Esophagus squamous epithelium (tissue), 4 donors: ENCODE data around the gene SLC16A7.

ENCODE experiments used
- CTCF ChIP-seq, 6 experiments: fragments of 450-650 bp in 4 of 6; fragments of 200-600 bp in 2 of 6; sonication (generic) in 2 of 6; IDR thresholded peaks; one replicate each; pipeline ENCODE4 v1.5.1; 2016 to 2019; ENCODE audit warnings: antibody characterized with exemption in 6 of 6, mild to moderate bottlenecking in 4 of 6, moderate library complexity in 4 of 6
- POLR2A ChIP-seq, 4 donors: fragments of 450-650 bp; IDR thresholded peaks; one replicate each; pipeline ENCODE4 v1.6.1; 2017; ENCODE audit warnings: antibody characterized with exemption in 4 of 4, mild to moderate bottlenecking in 4 of 4, moderate library complexity in 3 of 4

GRCh38 chr12:59657266-59657665 is 61.4 kb downstream of the SLC16A7 start:
- TF ChIP-seq CTCF (IDR thresholded peaks at IDR 0.05) (no peak), POLR2A (IDR thresholded peaks at IDR 0.05) (no peak)
